Vagina (tissue), 2 donors: ENCODE measurements around the gene SH3RF2. TPM values are rescaled to one million over a fixed set of nuclear protein-coding genes. Genes with fewer than 3 reads are reported as not detected.
A peak's percentile ranks its signal among the peaks of the same experiment; 100 is the strongest.

Experiments
- DNase-seq, 2 donors: peaks; one replicate each; pipeline ENCODE4 v3.0.0-alpha.2; 2017; ENCODE audit errors: extremely low spot score in 2 of 2
- H3K27ac ChIP-seq: fragments of 200-600 bp; sonication (generic); one replicate; pipeline ENCODE4 v1.5.1; 2019
- H3K27me3 ChIP-seq: fragments of 200-600 bp; sonication (generic); one replicate; pipeline ENCODE4 v1.5.1; 2019
- H3K36me3 ChIP-seq, 2 donors: fragments of 200-600 bp; sonication (generic); one replicate each; pipeline ENCODE4 v1.5.1; 2017 to 2019
- H3K4me1 ChIP-seq: fragments of 200-600 bp; sonication (generic); one replicate; pipeline ENCODE4 v1.5.1; 2019
- H3K4me3 ChIP-seq, 2 donors: fragments of 200-600 bp; sonication (generic); 1 replicate in 1 of 2; 2 replicates in 1 of 2; pipeline ENCODE4 v1.5.1; 2016 to 2019
- H3K9me3 ChIP-seq: fragments of 200-600 bp; sonication (generic); one replicate; pipeline ENCODE4 v1.5.1; 2019
- CTCF ChIP-seq, 3 experiments: fragments of 450-650 bp in 2 of 3; fragments of 200-600 bp in 1 of 3; sonication (generic) in 1 of 3; IDR thresholded peaks; one replicate each; pipeline ENCODE4 v1.5.1; 2017 to 2019; ENCODE audit warnings: antibody characterized with exemption in 3 of 3, mild to moderate bottlenecking in 2 of 3, moderate library complexity in 2 of 3
- POLR2A ChIP-seq, 2 donors: fragments of 450-650 bp; IDR thresholded peaks; one replicate each; pipeline ENCODE4 v1.6.1; 2017; ENCODE audit warnings: antibody characterized with exemption in 2 of 2, mild to moderate bottlenecking in 2 of 2, moderate library complexity in 2 of 2
- POLR2AphosphoS5 ChIP-seq, 2 donors: sonication (generic); formaldehyde crosslinking; IDR thresholded peaks; one replicate each; pipeline ENCODE4 v1.9.0; 2017; ENCODE audit warnings: antibody characterized with exemption in 2 of 2, mild to moderate bottlenecking in 2 of 2, low read depth in 1 of 2; ENCODE audit not compliant: insufficient read depth in 1 of 2
- intact Hi-C: fragments of 100-400 bp; cut with DNase I; formaldehyde crosslinking; loops from one replicate; pipeline ENCODE4 v1.15.1; 2023
- total RNA-seq: library from RNA; depleted of rRNA; stranded (reverse); fragments of >200 nt; gene quantifications from one replicate; pipeline ENCODE4 v1.2.3, GENCODE V29; 2016

The SH3RF2 gene
- total RNA-seq, 1 donor from 2014 or later: 48.4 TPM

- Histone ChIP-seq H3K4me3 (no peak overlapping the region), H3K9me3 (no peaks in the 10 kb centered on the region), H3K27me3 (no peaks in the 10 kb centered on the region), H3K36me3 (no peaks in the 10 kb centered on the region), H3K4me1 (no peaks in the 10 kb centered on the region), H3K27ac (no peak overlapping the region)
- no peak for DNase-seq
- intact Hi-C loops: no loop called here
- TF ChIP-seq CTCF (IDR thresholded peaks at IDR 0.05): no peak
- no peak for TF ChIP-seq POLR2AphosphoS5 (IDR thresholded peaks at IDR 0.05; ENCODE audit: insufficient read depth in 1 of 2, low read depth in 1 of 2)
- no peak for TF ChIP-seq POLR2A (IDR thresholded peaks at IDR 0.05)
Observed at GRCh38 chr5:145908206-145908960, 28.0 kb upstream of the SH3RF2 start.

GRCh38 chr5:145911164-145911563, 25.2 kb upstream of the SH3RF2 start:
- Histone ChIP-seq H3K27me3 (no peaks in the 10 kb centered on the region), H3K9me3 (no peaks in the 10 kb centered on the region), H3K27ac (no peak overlapping the region), H3K4me3 (no peak overlapping the region), H3K4me1 (no peaks in the 10 kb centered on the region), H3K36me3 (no peaks in the 10 kb centered on the region)
- TF ChIP-seq POLR2A (IDR thresholded peaks at IDR 0.05) (no peak), CTCF (IDR thresholded peaks at IDR 0.05) (no peak), POLR2AphosphoS5 (IDR thresholded peaks at IDR 0.05; ENCODE audit: insufficient read depth in 1 of 2, low read depth in 1 of 2) (no peak)
- intact Hi-C loops: no loop called here
- DNase-seq: no peak

DNA sequence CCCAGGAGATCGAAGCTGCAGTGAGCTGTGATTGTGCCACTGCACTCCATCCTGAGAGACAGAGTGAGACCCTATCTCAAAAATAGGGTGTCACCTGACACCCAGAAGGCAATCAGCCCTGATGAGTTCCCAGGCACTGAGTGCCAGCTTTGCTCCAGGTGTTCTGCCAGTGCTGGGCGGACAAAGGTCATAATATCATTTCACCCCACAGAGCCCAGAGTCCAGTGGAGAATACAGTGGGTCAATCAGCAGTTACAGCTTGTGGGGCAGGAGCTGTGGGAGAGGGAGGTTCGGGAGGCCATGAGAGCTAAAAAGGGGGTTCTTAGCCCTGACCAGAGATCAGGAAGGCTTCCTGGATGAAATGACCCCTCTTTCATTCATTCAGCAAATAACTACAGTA, 24.4 kb upstream of the SH3RF2 start:
- TF ChIP-seq POLR2A (IDR thresholded peaks at IDR 0.05) (no peak), CTCF (IDR thresholded peaks at IDR 0.05) (no peak), POLR2AphosphoS5 (IDR thresholded peaks at IDR 0.05; ENCODE audit: insufficient read depth in 1 of 2, low read depth in 1 of 2) (no peak)
- no peaks in the 10 kb centered on the region for H3K4me1 ChIP-seq
- H3K36me3 ChIP-seq: no peaks in the 10 kb centered on the region
- H3K27ac ChIP-seq: no peak overlapping the region
- no peaks in the 10 kb centered on the region for H3K27me3 ChIP-seq
- H3K9me3 ChIP-seq: no peaks in the 10 kb centered on the region
- no peak overlapping the region for H3K4me3 ChIP-seq
- intact Hi-C loops: no loop called here
- DNase-seq: no peak

GRCh38 chr5:145912594-145912993, 23.8 kb upstream of the SH3RF2 start:
- intact Hi-C loops: no loop called here
- Histone ChIP-seq H3K9me3 (no peaks in the 10 kb centered on the region), H3K4me3 (no peak overlapping the region), H3K27ac (no peak overlapping the region), H3K36me3 (no peaks in the 10 kb centered on the region), H3K27me3 (no peaks in the 10 kb centered on the region), H3K4me1 (no peaks in the 10 kb centered on the region)
- peak in 1 of 2 donors; percentile 70 for DNase-seq
- TF ChIP-seq POLR2AphosphoS5 (IDR thresholded peaks at IDR 0.05; ENCODE audit: insufficient read depth in 1 of 2, low read depth in 1 of 2): no peak
- no peak for TF ChIP-seq POLR2A (IDR thresholded peaks at IDR 0.05)
- TF ChIP-seq CTCF (IDR thresholded peaks at IDR 0.05): no peak

DNA sequence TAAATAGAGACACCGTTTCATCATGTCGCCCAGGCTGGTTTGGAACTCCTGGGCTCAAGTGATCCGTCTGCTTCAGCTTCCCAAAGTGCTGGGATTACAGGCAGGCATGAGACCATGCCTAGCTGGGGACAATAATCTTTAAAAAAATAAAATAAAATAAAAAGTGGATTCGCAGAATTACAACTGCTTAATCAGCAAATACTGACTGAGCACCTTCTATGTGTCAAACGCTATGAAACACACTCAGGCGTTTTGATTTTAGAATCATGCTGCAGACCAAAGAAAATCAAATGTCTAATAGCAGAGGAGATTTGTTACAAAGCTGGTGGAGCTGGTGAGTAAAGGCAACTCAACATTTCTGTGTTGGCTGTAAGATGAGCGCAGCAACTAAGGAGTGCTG, 22.7 kb upstream of the SH3RF2 start:
- Histone ChIP-seq H3K36me3 (no peaks in the 10 kb centered on the region), H3K9me3 (no peaks in the 10 kb centered on the region), H3K27me3 (no peaks in the 10 kb centered on the region), H3K27ac (no peak overlapping the region), H3K4me1 (no peaks in the 10 kb centered on the region), H3K4me3 (no peak overlapping the region)
- intact Hi-C loops: no loop called here
- TF ChIP-seq POLR2AphosphoS5 (IDR thresholded peaks at IDR 0.05; ENCODE audit: insufficient read depth in 1 of 2, low read depth in 1 of 2): no peak
- TF ChIP-seq CTCF (IDR thresholded peaks at IDR 0.05): no peak
- TF ChIP-seq POLR2A (IDR thresholded peaks at IDR 0.05): no peak
- DNase-seq: peak in 1 of 2 donors; percentile 1
